Body of pancreas (tissue), 4 donors: ENCODE results near the gene ALCAM. TPM values are rescaled to one million over a fixed set of nuclear protein-coding genes. Genes with fewer than 3 reads are reported as not detected.
"Not testable (repeated sequence)": the region's sequence is repeated elsewhere in the genome, so short reads cannot be mapped to it uniquely, and the experiment has no call there.

Experiments
- ATAC-seq: fragments of 150-250 bp; one replicate; pipeline ENCODE4 v1.9.1; 2016
- DNase-seq, 4 donors: peaks; one replicate each; pipeline ENCODE4 v3.0.0-alpha.2; 2019
- H3K27ac ChIP-seq, 4 donors: fragments of 200-600 bp; sonication (generic); 1 replicate in 3 of 4; 2 replicates in 1 of 4; pipeline versions ENCODE4 v1.5.1 to v1.6.1; 2016 to 2019; ENCODE audit warnings: mild to moderate bottlenecking in 1 of 4, mixed read lengths in 1 of 4, moderate library complexity in 1 of 4
- H3K27me3 ChIP-seq, 2 donors: fragments of 200-600 bp; sonication (generic); one replicate each; pipeline ENCODE4 v1.6.0; 2016; ENCODE audit warnings: mild to moderate bottlenecking in 1 of 2
- H3K36me3 ChIP-seq, 2 donors: fragments of 200-600 bp; sonication (generic); replicated peaks in 1 of 2; 2 replicates each; pipeline ENCODE4 v1.5.1; 2016; ENCODE audit warnings: low read depth in 2 of 2; ENCODE audit not compliant: insufficient read depth in 1 of 2
- H3K4me1 ChIP-seq: fragments of 200-600 bp; sonication (generic); one replicate; pipeline ENCODE4 v1.6.0; 2016
- H3K4me3 ChIP-seq, 2 donors: fragments of 200-600 bp; sonication (generic); 1 replicate in 1 of 2; 2 replicates in 1 of 2; pipeline ENCODE4 v1.5.1; 2016 to 2019
- H3K9me3 ChIP-seq, 3 donors: fragments of 200-600 bp; sonication (generic); 1 replicate in 2 of 3; 2 replicates in 1 of 3; pipeline ENCODE4 v1.5.1; 2016
- POLR2A ChIP-seq, 3 donors: fragments of 450-650 bp; IDR thresholded peaks; one replicate each; pipeline ENCODE4 v1.6.1; 2016; ENCODE audit warnings: antibody characterized with exemption in 3 of 3, mild to moderate bottlenecking in 2 of 3
- WGBS, 2 donors: methylation state at CpG; one replicate each; pipeline ENCODE4 v1.1.5; 2017; 5-methylcytosine and 5-hydroxymethylcytosine counted together
- intact Hi-C: fragments of 100-400 bp; cut with DNase I; formaldehyde crosslinking; loops from one replicate; pipeline ENCODE4 v1.15.1; 2023
- total RNA-seq, 2 donors: library from RNA; depleted of rRNA; stranded (reverse); fragments of >200 nt; gene quantifications; one replicate each; pipeline ENCODE4 v1.1.0, GENCODE V29; 2016
- TF ChIP-seq, protein P1 (sequence below), 7 experiments: fragments of 450-650 bp in 4 of 7; fragments of 200-600 bp in 3 of 7; sonication (generic) in 3 of 7; IDR thresholded peaks; one replicate each; pipeline ENCODE4 v1.5.1; 2016 to 2019; ENCODE audit warnings: antibody characterized with exemption in 7 of 7

Gene ALCAM
- total RNA-seq, 2 donors from 2014 or later: 34.8 to 35.3 TPM

DNA sequence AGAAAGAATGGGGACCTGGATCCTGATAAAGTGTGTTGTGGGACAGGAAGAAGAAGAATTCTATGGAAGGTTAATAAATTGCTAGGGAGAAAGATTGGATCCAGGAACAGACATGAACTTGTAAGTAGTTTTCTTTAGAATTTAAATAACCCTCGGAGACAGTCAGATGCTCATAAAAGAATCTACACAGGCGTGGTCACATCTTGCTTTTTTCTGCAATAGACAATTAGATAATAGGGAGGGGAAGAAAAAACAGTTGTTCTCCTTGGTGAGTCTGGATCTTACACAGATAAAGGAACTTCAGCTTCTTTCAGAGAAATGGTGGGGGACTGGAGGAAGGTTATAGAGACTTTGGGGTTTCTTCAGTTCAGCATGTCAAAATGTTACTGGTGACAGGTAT lies 232.6 kb downstream of the ALCAM start:
- ATAC-seq (no peak), DNase-seq (no peak)
- H3K36me3 ChIP-seq: no peaks in the 10 kb centered on the region
- TF ChIP-seq POLR2A (IDR thresholded peaks at IDR 0.05): no peak
- TF ChIP-seq, protein P1, sequence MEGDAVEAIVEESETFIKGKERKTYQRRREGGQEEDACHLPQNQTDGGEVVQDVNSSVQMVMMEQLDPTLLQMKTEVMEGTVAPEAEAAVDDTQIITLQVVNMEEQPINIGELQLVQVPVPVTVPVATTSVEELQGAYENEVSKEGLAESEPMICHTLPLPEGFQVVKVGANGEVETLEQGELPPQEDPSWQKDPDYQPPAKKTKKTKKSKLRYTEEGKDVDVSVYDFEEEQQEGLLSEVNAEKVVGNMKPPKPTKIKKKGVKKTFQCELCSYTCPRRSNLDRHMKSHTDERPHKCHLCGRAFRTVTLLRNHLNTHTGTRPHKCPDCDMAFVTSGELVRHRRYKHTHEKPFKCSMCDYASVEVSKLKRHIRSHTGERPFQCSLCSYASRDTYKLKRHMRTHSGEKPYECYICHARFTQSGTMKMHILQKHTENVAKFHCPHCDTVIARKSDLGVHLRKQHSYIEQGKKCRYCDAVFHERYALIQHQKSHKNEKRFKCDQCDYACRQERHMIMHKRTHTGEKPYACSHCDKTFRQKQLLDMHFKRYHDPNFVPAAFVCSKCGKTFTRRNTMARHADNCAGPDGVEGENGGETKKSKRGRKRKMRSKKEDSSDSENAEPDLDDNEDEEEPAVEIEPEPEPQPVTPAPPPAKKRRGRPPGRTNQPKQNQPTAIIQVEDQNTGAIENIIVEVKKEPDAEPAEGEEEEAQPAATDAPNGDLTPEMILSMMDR (IDR thresholded peaks at IDR 0.05): no peak
- no peaks in the 10 kb centered on the region for H3K9me3 ChIP-seq
- no peak overlapping the region for H3K4me3 ChIP-seq
- intact Hi-C loops: no loop called here
- H3K27ac ChIP-seq: no peak overlapping the region
- 89 to 91% methylated on average over 2 of the region's 2 CpGs for WGBS, 2 donors
- no peaks in the 10 kb centered on the region for H3K27me3 ChIP-seq
- H3K4me1 ChIP-seq: no peaks in the 10 kb centered on the region

- H3K27me3 ChIP-seq, H3K27ac ChIP-seq, ATAC-seq, DNase-seq, H3K36me3 ChIP-seq, H3K4me3 ChIP-seq, H3K9me3 ChIP-seq, intact Hi-C loops, H3K4me1 ChIP-seq: not testable (repeated sequence)
- 80 to 86% methylated on average over 1 of the region's 1 CpG for WGBS, 2 donors
Observed at GRCh38 chr3:105601756-105602155, 235.0 kb downstream of the ALCAM start.

GRCh38 chr3:105602286-105602685 lies 235.6 kb downstream of the ALCAM start:
- 76 to 87% methylated on average over 3 of the region's 3 CpGs for WGBS, 2 donors
- H3K36me3 ChIP-seq, H3K4me1 ChIP-seq, DNase-seq, H3K27me3 ChIP-seq, H3K4me3 ChIP-seq, ATAC-seq, H3K27ac ChIP-seq, H3K9me3 ChIP-seq, intact Hi-C loops: not testable (repeated sequence)

DNA sequence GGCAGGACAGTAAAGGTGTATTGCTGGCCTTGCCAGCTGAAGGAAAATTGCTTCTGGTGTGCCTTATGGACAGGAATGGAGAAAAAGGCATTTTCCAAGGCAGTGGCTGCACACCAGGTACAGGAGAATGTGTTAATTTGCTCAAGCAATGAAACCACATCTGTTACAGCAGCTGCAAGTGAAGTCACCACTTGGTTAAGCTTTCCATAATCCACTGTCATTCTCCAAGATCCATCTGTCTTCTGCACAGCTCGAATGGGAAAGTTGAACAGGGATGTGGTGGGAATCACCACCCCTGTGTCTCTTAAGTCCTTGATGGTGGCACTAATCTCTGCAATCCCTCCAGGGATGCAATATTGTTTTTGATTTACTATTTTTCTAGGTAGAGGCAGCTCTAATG lies 236.8 kb downstream of the ALCAM start:
- 65 to 75% methylated on average over 1 of the region's 1 CpG for WGBS, 2 donors
- H3K27ac ChIP-seq, ATAC-seq, H3K4me1 ChIP-seq, DNase-seq, intact Hi-C loops, H3K36me3 ChIP-seq, H3K9me3 ChIP-seq, H3K4me3 ChIP-seq, H3K27me3 ChIP-seq: not testable (repeated sequence)

GRCh38 chr3:105606016-105606415 lies 239.3 kb downstream of the ALCAM start:
- ATAC-seq (no peak), DNase-seq (no peak)
- no peak for TF ChIP-seq POLR2A (IDR thresholded peaks at IDR 0.05)
- TF ChIP-seq, protein P1 (IDR thresholded peaks at IDR 0.05): no peak
- H3K36me3 ChIP-seq: no peaks in the 10 kb centered on the region
- no peaks in the 10 kb centered on the region for H3K9me3 ChIP-seq
- intact Hi-C loops: no loop called here
- no peak overlapping the region for H3K4me3 ChIP-seq
- no peak overlapping the region for H3K27ac ChIP-seq
- H3K27me3 ChIP-seq: no peaks in the 10 kb centered on the region
- peaks cover 10% of the 10 kb centered on the region for H3K4me1 ChIP-seq

GRCh38 chr3:105608623-105609022 lies 241.9 kb downstream of the ALCAM start:
- 92% methylated on average over 17 of the region's 17 CpGs for WGBS, 2 donors
- DNase-seq (no peak), ATAC-seq (no peak)
- H3K27ac ChIP-seq: no peak overlapping the region
- peaks cover 32% of the 10 kb centered on the region for H3K4me1 ChIP-seq
- H3K9me3 ChIP-seq: no peaks in the 10 kb centered on the region
- H3K27me3 ChIP-seq: no peaks in the 10 kb centered on the region
- TF ChIP-seq POLR2A (IDR thresholded peaks at IDR 0.05): no peak
- TF ChIP-seq, protein P1 (IDR thresholded peaks at IDR 0.05): no peak
- no peaks in the 10 kb centered on the region for H3K36me3 ChIP-seq
- intact Hi-C loops: no loop called here
- no peak overlapping the region for H3K4me3 ChIP-seq
